HTERT RPE-1 (cell line): ENCODE results near the gene PC.

Experiments
- in situ Hi-C: fragments of 300-500 bp; cut with MboI; formaldehyde crosslinking; loops from 4 replicates; pipeline ENCODE4 v1.14.3; 2020; ENCODE audit warnings: low sequenced_read_pairs

The PC gene

DNA sequence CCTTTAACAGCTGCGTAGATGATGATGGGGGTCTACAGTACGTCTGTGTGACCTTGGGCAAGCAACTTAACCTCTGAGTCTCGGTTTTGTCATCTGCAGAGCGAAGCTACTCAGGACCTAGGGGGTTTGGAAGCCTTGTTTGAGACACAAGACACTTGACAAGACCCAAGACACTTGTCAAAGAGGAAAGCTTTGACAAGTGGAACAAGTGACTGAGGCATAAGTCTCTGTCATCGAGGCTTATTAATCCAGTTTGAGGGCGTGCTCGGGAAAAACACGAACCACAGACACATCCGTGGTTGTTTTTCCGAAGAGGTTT is 732 bp upstream of the PC start:
- in situ Hi-C loops: no loop called here

DNA sequence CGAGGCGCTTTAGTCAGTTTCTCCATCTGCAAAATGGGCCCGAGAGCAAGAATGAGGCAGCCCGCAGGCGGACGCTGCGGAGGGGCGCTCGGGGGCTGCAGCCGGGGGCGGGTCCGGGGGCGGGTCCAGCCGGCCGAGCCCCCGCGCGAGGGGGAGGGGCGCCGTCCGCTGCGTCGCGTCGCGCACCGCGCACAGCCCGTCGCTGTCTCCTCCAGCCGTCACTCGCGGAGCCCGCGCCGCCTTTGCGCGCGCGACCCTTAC is 282 bp downstream of the PC start:
- in situ Hi-C loops: no loop called here

DNA sequence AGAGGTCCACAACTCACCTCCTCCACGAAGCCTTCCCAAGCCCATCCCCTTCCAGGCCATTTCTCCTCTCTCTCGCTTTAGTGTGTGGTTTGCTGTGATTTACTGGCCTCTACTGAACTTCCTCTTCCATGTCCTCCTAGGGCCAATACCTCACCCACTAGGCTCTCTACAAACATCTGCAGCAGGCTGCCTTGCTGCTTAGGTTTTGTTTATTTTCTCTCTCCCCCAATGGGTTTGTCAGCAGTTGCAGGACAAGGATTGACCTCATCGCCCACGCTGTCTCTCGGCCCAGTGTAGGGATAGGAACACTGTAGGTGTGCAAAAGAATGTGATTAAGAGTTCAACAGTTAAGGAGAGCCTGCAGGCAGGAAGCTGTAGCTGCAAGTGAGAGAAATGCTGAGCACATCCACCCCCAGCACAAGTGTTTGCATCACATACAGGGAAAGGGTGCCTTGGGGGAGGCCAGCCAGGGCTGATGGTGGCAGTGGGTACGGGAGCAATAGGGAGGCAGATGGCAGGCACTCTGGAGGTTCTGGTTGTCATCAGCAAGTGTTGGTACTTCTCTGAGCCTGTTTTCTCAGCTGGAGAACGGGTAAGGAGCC is 1.4 kb downstream of the PC start:
- in situ Hi-C loops: no loop called here

DNA sequence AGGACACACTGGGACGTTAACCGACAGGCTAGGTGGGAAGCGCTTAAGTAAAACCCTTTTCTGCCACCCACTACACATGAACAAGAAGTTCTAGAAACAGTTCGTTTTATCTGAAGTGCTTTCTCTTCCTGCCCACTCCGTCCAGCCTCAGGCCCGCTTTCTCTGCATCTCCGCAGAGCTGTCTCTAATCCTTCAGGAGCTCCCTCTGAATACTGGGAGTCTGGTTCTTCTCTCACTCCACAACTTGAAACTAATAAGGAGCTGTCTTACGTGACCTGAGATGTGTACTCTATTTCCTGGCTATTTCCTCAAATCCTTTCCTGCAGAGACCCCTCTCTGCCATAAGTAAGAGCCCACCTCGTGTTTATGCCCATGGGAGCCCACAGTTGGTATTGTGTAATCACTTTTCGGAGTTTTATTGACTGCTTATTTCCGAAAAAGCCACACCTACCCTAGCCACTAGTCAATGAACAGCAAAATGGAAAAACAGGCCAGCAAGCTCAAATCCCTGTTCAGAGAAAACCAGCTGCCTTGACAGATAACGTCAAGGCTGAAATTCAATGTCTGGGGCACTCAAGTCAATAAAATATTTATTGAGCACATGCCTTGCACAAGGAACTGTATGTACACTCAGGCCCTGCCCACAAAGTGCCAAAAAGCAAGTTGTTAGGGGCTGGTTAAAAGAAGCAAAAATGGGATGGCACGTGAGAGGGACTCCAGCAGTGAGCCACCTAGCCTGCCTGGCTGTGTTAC is 4.9 kb downstream of the PC start:
- in situ Hi-C loops: no loop called here

DNA sequence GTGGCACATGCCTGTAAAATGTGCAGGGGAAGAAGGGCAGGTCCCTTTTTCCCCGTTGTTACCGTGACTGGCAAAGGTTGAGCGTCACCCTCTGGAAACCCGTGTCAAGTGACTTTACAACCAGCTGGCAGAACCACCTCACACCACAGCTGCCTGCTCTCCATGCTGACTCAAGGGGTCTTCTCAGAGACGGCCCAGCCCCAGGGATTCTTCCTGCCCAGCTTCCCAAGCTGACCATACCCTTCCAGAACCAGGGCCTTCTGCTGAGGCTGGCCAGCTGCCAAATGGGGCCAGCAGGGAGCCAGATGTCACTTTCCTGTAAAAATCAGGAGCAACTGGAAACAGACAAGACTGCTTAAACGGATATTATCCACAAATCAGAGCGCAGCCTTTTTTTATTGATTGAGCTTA is 6.3 kb downstream of the PC start:
- in situ Hi-C loops: no loop called here

DNA sequence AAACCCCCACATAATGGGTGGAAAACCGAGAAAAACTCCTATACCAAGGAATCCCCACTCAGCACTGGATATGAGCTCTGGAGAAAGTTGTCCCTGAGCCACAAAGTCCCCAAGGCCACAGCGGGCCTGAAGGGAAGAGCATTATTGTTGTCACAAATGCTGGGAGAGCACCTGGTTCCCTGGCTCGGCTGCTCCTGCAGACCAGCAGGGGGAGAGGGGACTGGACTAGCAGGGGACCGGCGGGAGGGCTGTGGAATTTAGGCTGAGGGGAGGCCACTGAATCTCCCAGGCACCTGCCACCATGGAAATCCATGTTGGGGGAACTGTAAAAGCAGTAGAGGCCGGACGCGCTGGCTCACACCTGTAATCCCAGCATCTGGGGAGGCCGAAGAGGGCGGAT is 7.0 kb downstream of the PC start:
- in situ Hi-C loops: no loop called here

DNA sequence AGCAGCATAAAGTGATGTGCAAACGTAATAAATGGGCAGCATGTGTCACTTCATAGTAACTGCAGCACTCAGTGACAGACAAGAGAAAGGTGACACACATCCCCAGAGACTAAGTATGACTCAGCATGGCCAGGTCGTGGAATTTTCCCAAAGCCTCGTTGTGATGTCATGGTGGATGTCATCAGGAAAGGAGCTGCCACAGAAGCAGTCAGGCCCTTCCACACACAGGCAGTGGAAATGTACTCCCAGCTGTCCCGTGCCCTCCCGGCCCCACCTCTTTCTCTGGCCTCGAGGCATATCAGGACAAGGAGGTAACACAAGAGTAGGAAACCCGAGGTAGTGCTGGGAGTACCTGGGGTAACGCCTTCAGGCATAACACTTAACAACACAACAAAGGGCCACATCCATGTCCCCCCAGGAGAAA is 8.1 kb downstream of the PC start:
- in situ Hi-C loops: no loop called here

DNA sequence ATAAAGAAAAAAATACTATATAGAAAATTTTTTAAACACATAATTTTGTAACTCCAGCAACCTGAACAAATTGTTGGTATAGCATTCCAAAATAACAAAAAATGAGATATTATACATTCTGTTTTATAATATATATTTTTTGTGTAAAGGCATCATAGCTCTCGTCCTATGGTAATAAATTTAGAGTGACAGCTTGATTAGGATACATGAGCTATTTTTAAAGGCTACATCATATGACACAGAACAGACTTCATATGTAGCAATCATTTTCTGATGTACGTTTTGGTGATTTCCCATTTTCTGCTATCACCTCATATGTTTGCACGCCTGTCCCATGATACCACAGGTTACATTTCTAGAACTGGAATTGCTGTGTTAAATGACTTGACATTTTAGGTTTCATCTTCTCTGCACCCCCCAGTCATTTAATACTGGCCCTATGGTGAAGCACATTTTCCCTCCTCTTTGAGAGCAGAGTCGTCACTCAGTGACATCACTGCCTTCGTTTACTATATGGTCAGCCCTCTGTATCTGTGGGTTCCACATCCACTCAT is 19.5 kb downstream of the PC start:
- in situ Hi-C loops: no loop called here

DNA sequence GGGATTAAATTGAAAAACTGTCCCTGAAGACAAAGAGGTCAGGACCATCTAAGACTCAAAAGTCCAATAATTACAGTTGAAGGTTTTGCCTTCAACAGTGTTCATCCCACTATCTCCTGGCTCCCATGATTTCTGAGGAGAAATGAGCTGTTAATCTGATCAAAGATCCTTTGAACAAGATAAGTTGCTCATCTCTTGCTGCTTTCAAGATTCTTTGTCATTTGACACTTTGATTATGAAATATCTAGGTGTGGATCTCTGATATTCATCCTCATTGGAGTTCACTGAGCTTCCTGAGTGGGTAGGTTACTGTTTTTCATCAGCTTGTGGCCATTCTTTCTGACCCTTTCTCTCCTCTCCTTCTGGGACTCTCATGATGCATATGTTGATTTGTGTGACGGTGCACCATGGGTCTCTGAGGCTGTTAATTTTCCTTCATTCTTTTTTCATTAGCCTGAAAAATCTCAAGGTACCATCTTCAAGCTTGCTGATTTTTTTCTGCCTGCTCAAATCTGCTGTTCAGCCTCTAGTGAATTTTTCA is 20.9 kb downstream of the PC start:
- in situ Hi-C loops: no loop called here

DNA sequence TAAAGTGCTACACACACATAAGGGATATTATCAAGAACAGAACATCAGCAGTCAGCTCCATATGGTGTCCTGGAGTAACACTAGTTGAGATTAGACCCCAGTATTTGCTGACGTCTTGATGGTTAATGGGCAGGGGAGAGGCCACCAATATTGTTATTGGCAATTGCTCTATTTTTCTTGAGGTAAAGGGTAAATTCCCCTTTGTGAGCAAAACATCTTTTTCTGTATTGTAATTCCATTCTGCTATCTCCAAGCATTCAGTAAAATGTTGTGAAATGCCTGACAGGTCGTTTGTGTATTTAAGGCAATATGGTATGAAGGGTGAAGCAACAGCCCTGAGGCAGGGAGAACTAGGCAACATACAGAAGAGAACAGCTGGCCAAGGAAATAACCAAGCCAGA is 21.9 kb downstream of the PC start:
- in situ Hi-C loops: no loop called here

DNA sequence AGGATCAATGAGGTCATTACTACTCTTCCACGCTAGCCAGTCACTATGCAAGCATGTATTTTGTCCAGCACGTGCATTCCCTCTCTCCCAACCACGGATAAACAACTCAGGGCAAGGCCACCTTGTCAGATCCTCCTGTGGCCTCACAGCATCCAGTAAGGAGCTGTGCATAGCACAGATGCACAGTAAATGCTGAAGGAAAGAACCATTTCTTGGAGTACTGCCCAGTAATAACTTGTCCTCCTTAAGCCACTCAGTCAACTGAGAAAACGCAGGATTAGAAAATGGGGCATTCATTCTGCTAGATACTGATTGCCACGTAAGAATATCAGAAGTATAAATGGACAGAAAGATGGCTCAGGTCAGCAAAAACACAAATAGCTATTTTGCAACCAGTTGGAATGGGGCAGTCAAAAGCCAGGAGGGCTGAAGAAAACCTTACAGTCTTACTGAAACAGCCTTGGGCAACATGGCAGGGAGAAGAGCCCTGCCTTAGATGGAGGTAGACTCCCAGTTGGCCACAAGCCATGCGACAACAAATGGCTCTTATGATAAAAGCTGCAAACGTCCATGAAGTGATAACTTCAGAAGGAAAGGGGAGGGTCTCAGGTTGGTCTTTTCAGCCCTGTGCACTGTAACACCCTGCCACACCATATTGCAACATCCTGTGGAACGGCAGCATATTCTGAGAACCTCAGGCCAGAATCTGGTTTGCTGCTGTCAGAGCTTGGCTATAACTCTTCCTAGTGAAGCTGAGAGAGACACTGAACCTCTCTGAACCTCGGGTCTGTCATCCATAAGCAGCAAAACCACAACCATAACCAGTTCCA is 23.0 kb downstream of the PC start:
- in situ Hi-C loops: no loop called here

DNA sequence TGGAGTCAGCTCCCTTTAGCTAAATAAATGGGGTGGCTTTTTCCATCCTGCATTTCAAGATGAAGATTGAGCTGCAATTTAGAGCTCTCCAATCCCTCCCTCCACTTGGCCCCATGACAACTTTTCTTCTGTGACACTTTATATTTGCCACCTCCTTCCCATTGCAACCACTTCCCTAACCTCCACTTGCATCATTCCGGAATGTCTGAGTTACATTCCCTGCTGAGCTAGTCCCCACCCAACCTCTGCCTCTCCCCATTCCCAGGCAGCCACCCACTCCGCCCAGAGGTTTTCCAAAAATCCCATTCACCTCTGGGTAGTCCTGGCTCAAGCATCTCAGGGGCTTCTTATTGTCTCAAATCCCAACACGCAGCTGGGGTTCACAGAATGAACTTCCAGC is 24.7 kb downstream of the PC start:
- in situ Hi-C loops: no loop called here

DNA sequence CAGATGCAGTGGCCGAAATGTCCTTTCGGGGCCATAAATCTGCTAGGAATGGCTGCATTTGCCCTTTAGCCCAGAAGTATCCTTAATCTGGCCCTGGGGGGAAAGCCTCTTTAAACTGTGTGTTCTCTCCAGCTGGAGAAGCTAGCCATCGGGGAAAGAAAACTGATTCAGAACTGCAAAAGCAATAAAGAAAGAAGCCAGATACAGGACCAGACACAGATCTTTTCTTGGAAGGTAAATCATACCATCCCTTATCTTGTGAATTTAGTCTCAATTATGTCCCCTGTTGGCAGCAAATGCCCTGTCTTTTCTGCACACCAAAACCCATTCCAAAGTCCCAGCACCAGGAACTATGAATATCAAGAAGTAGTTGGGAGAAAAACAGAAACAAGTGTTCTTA is 25.6 kb downstream of the PC start:
- in situ Hi-C loops: no loop called here

DNA sequence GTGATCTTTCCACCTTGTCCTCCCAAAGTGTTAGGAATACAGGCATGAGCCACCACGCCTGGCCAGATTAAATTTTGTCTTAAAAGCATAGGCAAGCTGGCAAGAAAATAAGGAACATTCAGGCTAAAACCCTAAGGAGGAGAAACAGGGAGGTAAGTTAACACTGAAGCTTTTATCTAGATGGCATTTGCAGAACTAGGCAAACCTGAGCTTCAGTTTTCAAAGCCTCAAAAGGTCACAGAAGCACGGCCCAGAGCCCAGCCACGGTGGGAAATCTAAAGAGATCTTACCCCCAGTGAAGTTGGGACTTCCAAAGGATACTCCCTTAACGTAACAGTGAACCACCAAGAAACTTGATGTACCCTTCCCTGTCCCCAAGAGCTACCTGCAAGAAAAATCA is 28.4 kb downstream of the PC start:
- in situ Hi-C loops: no loop called here

DNA sequence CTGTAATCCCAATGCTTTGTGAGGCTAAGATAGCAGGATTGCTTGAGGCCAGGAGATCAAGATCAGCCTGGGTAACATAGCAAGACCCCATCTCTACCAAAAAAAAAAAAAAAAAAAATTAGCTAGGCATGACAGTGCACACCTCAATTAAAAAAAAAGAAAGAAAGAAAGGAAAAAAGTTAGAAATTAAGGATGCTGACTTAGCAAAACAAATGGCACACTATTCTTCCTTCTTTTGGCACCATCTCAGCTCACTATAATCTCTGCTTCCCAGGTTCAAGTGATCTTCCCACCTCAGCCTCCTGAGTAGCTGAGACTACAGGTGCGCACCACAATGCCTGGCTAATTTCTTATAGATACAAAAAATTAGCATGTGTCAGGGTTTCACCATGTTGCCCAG is 33.9 kb downstream of the PC start:
- in situ Hi-C loops: no loop called here

DNA sequence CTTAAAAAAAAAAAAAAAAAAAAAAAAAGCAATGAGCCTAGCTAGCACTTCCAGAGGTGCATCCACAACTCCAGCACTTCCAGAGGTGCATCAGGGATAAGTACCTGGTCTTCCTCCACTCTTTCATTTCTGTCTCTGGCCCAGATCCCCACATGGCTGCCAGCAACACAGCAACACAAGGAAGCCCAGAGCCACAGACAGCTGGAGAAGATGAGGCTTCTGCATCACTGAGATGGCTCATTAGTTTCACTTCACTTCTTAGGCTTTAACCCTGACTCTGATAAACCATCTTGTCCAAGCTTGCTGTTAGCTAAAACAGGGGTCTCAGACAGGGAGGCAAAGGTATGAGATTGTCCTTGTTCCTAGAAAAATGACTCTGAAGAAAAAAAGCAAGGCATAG is 35.6 kb downstream of the PC start:
- in situ Hi-C loops: no loop called here

DNA sequence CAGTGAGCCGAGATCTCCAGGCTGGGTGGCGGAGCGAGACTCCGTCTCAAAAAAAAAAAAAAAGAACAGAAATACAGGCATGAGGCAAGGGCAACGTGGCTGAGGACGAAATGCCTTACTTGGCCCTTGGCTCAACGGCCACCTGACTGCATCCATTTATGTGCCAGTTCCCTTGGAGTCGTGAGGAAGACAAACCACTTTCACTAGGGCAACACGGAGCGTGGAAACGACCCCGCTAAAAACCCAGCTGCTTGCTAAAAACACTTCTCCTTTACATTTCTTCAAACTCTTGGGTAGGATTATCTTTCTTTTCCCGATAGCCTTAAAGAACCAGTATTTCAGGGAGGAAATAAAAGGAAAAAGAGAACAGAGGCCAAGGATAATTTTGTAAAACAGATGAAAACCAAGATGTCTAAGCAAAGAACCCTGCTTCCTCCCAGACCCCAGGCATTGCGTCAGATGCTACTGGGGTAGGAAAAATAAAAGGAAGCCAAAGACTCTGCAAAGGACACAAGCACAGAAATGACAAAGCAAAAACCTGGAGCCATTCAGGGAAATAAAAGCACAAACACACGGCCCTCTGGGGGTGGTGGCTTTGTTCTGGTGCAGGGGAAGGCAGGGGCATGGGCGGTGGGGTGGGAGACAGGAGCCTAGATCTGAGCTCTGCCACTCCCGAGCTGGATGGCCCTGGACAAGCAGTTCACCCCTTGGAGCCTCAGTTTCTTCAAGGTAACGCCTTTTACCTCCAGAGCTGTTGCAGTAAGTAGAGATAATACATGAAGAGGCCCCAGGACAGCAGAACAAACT is 37.0 kb downstream of the PC start:
- in situ Hi-C loops: no loop called here

DNA sequence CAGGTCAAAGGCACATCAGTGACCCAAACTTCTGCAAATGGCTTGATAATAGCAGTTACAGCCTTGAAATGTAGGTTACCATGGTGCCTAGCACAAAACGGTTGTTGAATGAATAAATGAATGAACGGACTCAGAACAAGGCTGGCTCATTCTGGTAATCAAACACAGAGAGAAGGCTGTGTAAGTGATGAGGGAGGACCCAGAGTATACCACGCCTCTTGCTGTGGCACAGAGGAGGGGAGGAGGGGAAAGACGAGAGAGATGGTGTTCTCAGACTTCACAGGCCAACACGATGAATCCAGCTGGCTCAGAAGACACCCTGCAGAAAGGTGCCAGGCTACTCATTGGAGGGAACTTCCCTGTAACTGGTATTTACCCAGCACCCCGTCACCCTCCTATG is 38.3 kb downstream of the PC start:
- in situ Hi-C loops: no loop called here

DNA sequence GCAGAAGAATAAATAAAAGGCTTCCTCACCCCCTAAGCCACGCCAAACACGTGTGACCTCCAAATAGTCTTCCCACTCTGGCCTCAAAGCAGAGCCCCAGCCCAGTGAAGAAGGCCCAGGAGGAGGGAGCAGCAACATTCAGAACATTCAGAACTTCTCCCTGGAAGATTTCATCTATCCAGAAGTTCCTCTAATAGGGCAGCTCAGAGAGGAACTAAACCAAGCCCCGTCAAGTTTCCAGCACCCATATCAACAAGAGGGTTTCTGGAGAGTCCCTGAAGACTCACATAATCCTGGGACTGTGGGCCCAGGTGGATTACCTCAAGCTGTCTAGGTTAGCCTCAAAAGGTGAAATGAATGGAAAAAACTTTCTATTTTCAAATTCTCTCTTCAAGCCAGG is 39.4 kb downstream of the PC start:
- in situ Hi-C loops: no loop called here

DNA sequence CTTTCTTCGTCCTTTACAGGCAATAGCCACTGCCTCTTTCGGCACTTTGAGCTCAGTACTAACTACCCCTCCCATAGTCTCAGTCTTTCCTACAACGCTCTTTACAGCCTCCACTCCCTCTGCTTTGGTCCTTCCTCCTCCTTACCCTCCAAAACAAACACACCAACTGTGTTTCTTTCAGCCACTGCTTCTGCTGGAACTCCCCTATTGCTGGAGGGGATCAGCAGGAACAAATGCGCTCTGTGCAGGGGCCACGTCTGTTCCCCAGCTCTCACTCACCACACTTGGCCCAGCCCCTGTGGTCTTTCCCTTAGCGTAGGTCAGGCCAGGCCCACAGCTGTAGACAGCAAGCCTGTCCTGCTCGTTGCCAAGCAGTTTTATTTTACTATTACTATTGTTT is 42.3 kb downstream of the PC start:
- in situ Hi-C loops: no loop called here
